Stimulated activated CD4-positive, alpha-beta T cell treated with anti-CD3 and anti-CD28 coated beads, Interleukin-1b, Interleukin-23, amount 100 ng/mL, for 4 hours (primary cell): ENCODE results near the gene ATG10.

Experiments
- DNase-seq, 2 donors: peaks; one replicate each; pipeline ENCODE4 v3.0.0-alpha.2; 2020; ENCODE audit warnings: low read depth in 2 of 2

ATG10 gene

GRCh38 chr5:82164977-82165713, 193.3 kb downstream of the ATG10 start:
- no peak for DNase-seq

DNA sequence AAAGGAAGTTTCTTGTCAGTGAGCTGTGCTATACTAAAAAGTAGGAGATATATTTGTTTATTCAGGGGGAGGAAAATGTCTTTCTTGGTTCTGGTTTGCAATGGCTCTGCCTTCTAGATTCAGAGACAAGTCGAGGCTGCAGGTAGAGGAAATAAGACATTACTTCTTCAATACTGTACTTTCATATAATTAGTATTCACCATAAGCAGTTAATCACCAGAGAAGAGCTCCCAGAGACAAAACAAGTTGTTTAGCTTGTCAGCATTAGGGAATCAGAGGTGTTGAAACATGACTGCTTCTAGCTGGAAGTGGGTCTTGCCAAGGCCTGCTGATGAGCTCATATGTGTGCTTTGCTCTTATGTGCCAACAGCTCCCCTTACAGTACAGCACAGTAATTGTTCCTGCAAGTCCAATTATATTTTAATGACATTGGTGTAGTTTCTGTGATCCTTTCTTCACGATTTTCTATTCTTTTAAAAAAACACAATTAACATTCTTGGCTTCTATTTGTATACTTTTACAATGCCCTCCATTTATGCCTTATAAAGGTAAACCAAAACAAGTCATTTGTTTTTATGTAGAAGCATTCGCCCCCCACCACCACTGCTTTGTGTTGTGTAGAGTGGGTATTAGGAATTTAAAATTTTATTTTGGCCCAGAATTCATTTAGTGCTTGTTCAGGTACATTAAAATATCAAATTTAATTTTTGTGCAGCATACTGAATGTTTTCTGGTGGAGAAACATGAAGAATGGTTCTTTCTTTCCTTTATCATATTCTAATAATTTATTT, 194.1 kb downstream of the ATG10 start:
- DNase-seq, result peak in 1 of 2 donors; percentile 9

DNA sequence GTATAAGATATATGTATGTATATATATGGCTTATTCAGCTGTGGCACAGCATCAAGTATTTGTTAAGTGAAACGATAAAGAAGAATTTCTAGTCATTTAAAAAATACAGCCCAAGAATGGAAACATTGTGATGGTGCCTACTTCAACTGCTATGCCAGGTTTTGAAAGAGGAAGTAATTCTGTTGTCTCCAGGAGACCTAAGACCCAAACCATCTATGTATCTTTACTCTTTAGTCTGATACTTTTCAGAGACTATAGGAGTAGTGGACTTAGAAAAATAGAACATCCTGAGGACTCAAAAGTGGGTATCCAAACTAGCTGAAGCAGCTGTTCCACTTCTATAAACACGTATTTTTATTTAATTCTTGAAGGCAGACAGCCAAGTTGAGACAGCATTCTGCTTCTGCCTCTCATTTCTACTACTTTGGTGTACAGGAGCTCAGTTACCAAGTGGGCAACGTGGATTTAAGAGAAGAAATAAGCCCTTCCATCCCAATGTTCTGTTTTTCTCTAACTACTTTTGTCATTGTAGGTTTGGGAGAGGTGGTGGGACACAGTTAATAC, 195.6 kb downstream of the ATG10 start:
- no peak for DNase-seq

DNA sequence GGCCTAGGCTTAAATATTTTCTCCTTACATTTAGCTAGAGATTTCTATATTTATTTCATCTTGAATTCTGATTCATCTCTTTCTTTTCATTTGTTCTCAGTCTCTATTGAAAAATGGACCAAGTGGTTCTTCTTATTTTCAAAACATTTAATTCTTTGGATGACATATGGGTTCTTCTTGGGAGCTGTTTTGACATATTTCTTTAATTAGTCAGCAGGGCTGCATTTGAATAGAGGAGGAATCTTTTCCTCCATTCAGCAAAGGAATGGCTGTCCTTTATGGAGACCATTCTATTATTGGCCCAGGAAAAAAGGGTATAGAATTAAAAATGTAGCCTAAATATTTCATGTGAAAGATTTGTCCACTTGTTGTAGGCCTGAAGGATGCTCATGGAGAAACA, 196.5 kb downstream of the ATG10 start:
- no peak for DNase-seq

- no peak for DNase-seq
These were observed 198.1 kb downstream of the ATG10 start for GRCh38 chr5:82169892-82170291.

GRCh38 chr5:82174128-82174918, 202.5 kb downstream of the ATG10 start:
- DNase-seq, result peak; percentile 30 to 55

DNA sequence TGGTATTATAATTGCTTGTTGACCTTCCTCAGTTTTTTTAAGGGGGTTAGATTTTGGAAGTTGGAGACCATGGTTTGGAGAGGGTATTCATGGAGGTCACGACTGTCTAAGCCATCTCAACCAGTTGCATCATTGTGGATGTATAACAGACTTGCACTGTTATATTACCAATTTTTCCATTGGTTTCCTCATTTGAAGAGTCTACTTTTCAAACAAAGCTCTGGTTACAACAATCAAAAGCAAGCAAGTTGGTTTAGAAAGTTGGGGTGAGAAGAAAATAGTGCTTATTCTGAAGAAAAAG, 203.0 kb downstream of the ATG10 start:
- DNase-seq, result no peak

DNA sequence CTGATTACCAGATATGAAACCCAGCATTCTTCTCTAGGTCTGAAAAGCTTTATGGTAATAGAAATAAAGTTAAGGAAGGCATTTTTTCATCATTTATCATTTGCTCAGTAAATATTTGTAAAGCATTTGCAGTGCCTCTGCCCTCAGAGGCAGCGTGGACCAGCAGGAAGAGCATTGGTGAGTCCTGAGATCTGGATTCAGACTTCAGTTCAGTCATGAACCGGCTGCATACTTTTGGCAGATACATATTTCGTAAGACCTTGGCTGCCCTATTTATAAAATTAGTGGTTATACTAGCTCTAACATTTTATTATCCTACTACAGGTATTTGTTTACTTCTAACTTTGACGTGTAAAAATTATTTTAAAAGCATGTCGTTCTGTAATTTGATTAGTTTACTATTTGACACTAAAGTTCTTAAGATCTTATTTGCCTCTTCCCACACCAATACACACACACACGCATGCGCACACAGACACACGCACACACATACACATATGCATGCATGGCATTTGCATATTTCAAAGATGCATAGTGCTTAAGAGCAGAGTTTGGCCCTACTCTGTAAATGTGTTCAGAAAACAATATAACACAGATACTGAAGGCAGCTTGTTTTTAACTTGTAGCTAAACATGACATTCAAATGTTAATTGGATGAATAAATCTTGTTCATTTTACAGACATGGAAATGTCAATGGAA, 204.4 kb downstream of the ATG10 start:
- no peak for DNase-seq

DNA sequence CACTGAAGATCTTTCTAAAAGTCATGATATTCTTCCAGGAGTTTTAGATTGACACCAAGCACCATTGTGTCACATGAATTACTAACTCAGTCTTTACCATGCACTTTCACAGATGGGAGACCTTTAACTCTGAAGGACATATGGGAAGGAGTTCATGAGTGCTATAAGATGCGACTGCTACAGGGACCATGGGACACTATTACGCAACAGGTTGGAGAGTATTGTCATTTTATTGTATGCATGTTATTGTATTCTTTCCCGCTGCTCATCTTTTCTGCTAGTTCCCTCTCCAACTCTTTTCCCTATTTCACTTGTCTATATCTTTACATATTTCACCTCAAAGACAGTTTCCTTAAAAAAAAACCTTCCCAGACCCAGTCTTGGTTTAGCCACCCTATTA, 206.6 kb downstream of the ATG10 start:
- DNase-seq, result no peak

- no peak for DNase-seq
These were observed 210.8 kb downstream of the ATG10 start for GRCh38 chr5:82182662-82183061.

GRCh38 chr5:82183828-82184227, 212.0 kb downstream of the ATG10 start:
- DNase-seq, result no peak

GRCh38 chr5:82185851-82186250, 214.0 kb downstream of the ATG10 start:
- DNase-seq, result no peak

DNA sequence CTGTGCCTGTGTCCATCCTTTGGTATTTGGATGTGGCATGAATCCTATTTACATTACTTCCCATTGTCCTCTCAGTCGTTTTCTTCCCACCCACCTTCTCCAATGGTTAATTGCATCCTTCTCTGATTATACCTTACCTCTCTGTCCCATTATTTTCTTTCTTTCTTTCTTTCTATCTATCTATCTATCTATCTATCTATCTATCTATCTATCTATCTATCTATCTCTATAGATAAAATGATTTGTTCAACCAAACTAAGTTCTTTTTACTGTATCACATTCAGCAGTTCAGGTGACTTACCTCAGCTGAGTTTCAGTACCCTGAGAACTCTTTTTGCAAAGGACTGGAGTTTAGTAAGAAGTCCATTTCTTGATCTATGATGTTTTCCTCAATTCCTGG, 225.7 kb downstream of the ATG10 start:
- DNase-seq, result no peak

- no peak for DNase-seq
These were observed 232.7 kb downstream of the ATG10 start for GRCh38 chr5:82204567-82204966.

- no peak for DNase-seq
These were observed 233.2 kb downstream of the ATG10 start for GRCh38 chr5:82205005-82205404.

DNA sequence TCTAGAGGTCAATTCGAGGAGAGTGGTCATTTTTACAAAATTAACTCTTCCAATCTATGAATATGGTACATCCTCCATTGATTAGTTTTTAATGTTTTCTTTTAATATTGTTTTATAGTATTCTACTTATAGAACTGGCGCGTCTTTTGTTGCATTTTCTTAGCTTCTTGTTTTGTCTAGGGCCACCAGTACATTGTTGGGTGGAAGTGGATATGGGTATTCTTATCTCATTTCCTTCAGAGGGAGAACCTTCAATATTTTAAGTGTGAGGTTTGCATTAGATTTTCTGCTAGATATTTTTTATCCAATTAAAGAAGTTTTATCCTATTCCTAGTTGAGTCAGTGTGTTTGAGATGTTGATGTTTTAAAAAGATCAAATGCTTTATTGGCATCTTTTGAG, 236.5 kb downstream of the ATG10 start:
- no peak for DNase-seq

DNA sequence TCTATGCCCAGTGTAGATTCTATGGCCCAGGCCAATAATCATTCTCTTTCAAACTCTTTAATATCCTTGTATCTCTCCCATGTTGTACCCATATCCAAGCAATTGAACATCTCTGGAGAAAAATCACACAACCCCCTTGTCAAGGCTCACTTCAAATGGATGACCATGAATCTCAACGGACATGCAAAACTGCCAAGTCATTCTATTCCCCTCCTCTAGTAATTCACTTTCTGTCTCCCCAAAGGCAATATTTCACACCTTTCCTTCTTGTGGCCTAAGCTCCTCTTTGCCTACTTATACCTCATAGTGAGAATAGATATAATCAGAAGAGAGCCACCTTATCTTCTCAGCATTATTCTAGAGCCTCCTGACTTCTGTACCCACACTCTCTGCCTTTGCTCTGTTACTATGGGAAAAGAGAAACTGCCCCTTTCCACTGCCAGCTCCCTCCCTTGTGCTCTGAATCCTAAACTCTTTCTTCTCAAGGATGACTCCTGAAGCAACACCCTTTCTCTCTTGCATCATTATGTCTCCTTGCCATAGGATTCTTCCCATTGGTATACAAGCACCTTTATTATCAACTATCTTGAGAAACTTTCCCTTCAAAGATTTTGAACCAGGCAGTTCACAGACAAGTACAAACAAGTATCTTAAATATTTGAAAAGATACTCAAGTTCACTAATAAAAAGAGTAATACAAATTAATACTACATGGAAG, 240.2 kb downstream of the ATG10 start:
- no peak for DNase-seq

- DNase-seq, result no peak
These were observed 246.1 kb downstream of the ATG10 start for GRCh38 chr5:82217917-82218316.

GRCh38 chr5:82218374-82219156, 246.7 kb downstream of the ATG10 start:
- DNase-seq, result no peak

DNA sequence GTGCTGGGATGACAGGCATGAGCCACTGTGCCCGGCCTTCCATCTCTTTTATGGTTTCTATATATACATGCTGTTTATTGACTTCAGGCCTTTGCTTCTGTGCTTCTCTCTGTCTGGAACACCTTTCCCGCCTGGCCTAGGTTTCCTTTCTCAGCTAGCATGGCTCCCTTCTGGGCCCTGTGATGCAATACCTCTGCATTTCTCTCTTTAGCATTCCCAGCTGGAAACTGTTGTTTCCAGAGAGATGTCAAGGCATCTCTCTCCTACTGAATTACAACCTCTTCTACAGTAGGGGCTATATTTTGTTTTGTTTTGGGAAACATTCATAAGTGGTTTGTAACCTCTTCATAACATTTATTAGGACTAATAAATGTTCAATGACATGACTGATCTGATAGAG, 249.2 kb downstream of the ATG10 start:
- no peak for DNase-seq
